HL-60 (cell line): ENCODE measurements around the gene PDE8A.

Experiments
- DNase-seq, 2 experiments: peaks; one replicate each; pipeline ENCODE4 v3.0.0-alpha.2; 2010 to 2020; ENCODE audit warnings: low read depth in 1 of 2, low spot score in 1 of 2
- H3K27ac ChIP-seq: fragments of 250-450 bp; sonication (Bioruptor Pico); replicated peaks from 2 replicates; pipeline ENCODE4 v1.5.1; 2020; ENCODE audit warnings: mild to moderate bottlenecking, moderate library complexity
- H3K27me3 ChIP-seq: fragments of 250-450 bp; sonication (Bioruptor Pico); 2 replicates; pipeline ENCODE4 v1.5.1; 2021; ENCODE audit warnings: mild to moderate bottlenecking, moderate library complexity; ENCODE audit not compliant: insufficient read depth, poor library complexity, severe bottlenecking
- H3K4me3 ChIP-seq: replicated peaks from 2 replicates; pipeline ENCODE4 v1.5.1; 2011; ENCODE audit warnings: mild to moderate bottlenecking, control low read depth, low read length; ENCODE audit not compliant: insufficient read depth
- GABPA ChIP-seq: IDR thresholded peaks from 2 replicates; pipeline ENCODE4 v1.6.1; 2012; ENCODE audit warnings: low read depth
- POLR2AphosphoS5 ChIP-seq: IDR thresholded peaks from 2 replicates; pipeline ENCODE4 v1.6.1; 2012; ENCODE audit warnings: low read depth
- REST ChIP-seq: IDR thresholded peaks from 2 replicates; pipeline ENCODE4 v1.6.1; 2012; ENCODE audit warnings: low read depth; ENCODE audit not compliant: insufficient replicate concordance
- SPI1 ChIP-seq: IDR thresholded peaks from 2 replicates; pipeline ENCODE4 v1.6.1; 2012; ENCODE audit warnings: low read depth, mild to moderate bottlenecking, borderline replicate concordance
- TF ChIP-seq, protein P1 (sequence below): IDR thresholded peaks from one replicate; pipeline ENCODE4 v1.5.1; 2011; ENCODE audit warnings: low read length, control low read depth, inconsistent platforms; ENCODE audit not compliant: insufficient read depth

The PDE8A gene

GRCh38 chr15:85026304-85027032, 44.8 kb downstream of the PDE8A start:
- TF ChIP-seq SPI1, result no peak
- TF ChIP-seq GABPA, result no peak
- no peak for TF ChIP-seq POLR2AphosphoS5
- no peak for TF ChIP-seq REST
- TF ChIP-seq, protein P1, sequence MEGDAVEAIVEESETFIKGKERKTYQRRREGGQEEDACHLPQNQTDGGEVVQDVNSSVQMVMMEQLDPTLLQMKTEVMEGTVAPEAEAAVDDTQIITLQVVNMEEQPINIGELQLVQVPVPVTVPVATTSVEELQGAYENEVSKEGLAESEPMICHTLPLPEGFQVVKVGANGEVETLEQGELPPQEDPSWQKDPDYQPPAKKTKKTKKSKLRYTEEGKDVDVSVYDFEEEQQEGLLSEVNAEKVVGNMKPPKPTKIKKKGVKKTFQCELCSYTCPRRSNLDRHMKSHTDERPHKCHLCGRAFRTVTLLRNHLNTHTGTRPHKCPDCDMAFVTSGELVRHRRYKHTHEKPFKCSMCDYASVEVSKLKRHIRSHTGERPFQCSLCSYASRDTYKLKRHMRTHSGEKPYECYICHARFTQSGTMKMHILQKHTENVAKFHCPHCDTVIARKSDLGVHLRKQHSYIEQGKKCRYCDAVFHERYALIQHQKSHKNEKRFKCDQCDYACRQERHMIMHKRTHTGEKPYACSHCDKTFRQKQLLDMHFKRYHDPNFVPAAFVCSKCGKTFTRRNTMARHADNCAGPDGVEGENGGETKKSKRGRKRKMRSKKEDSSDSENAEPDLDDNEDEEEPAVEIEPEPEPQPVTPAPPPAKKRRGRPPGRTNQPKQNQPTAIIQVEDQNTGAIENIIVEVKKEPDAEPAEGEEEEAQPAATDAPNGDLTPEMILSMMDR, result no peak
- DNase-seq, result no peak

DNA sequence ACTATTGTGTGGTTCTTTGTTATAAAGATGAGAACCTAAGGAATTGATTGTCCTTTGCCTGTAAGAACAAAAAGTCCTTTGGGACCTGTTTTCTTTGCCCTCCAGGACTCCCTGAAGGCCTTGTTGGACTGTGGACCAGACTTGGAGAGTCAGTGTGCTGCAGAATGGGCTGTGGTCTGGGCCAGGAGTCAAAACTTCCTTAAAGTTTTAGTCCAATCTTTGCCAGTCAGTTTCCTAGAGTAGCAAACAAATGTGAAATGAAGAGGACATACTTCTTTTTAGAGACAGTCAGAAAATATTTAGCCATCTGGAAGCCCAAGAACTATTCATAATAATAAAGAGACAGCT, 45.4 kb downstream of the PDE8A start:
- no peak for TF ChIP-seq SPI1
- no peak for TF ChIP-seq GABPA
- TF ChIP-seq, protein P1, result no peak
- no peak for TF ChIP-seq POLR2AphosphoS5
- no peak for TF ChIP-seq REST
- DNase-seq, result no peak
- no peak overlapping the region for H3K27ac ChIP-seq
- no peaks in the 10 kb centered on the region for H3K27me3 ChIP-seq
- H3K4me3 ChIP-seq, result no peak overlapping the region

More at GRCh38 chr15:85026304-85027032, 44.8 kb downstream of the PDE8A start:
- no peaks in the 10 kb centered on the region for H3K27me3 ChIP-seq
- no peak overlapping the region for H3K27ac ChIP-seq
- no peak overlapping the region for H3K4me3 ChIP-seq

DNA sequence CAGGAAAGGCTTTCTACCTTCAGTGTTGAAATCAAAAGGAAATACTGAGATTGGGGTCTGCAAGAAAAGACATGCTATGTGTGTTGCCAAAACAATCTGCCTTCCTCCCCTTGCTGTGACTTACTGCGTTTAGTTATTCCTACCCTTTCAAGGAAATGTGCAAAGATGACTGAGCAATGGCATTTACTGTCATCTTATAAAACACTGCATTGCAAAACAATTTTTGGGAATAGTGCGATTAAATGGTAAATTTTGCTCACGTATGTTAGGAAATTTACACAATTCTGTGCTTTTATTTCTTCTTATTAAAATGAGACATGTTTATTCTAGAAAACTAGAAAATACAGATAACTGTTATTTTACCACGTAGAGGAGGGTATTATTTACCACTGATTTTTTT, 45.8 kb downstream of the PDE8A start:
- no peak overlapping the region for H3K4me3 ChIP-seq
- H3K27ac ChIP-seq, result no peak overlapping the region
- TF ChIP-seq REST (no peak), SPI1 (no peak), GABPA (no peak), POLR2AphosphoS5 (no peak)
- TF ChIP-seq, protein P1, result no peak
- DNase-seq, result no peak
- H3K27me3 ChIP-seq, result no peaks in the 10 kb centered on the region
